HFFc6 (cell line): ENCODE results near the gene SHFL. TPM values are rescaled to one million over a fixed set of nuclear protein-coding genes. Genes with fewer than 3 reads are reported as not detected.

ENCODE experiments used
- DNase-seq: peaks from one replicate; pipeline ENCODE4 v3.0.0-alpha.2; 2018
- H3K27ac Mint-ChIP-seq: 2 replicates; pipeline ENCODE4 v1.8.0; 2020; ENCODE audit warnings: mild to moderate bottlenecking, mixed read lengths
- H3K27me3 Mint-ChIP-seq: 2 replicates; pipeline ENCODE4 v1.8.0; 2021; ENCODE audit warnings: mild to moderate bottlenecking, moderate library complexity, mixed read lengths; ENCODE audit not compliant: insufficient read depth
- H3K36me3 Mint-ChIP-seq: 2 replicates; pipeline ENCODE4 v1.8.0; 2021; ENCODE audit warnings: low read depth, mixed read lengths
- H3K4me1 Mint-ChIP-seq: 2 replicates; pipeline ENCODE4 v1.8.0; 2020; ENCODE audit warnings: low read depth, mixed read lengths
- H3K4me3 Mint-ChIP-seq: 2 replicates; pipeline ENCODE4 v1.8.0; 2020; ENCODE audit warnings: mild to moderate bottlenecking, moderate library complexity, mixed read lengths
- H3K9me3 Mint-ChIP-seq: 2 replicates; pipeline ENCODE4 v1.8.0; 2020; ENCODE audit warnings: mild to moderate bottlenecking, mixed read lengths
- CTCF ChIP-seq: fragments of 200-600 bp; sonication (generic); IDR thresholded peaks from 2 replicates; pipeline ENCODE4 v1.5.0; 2021; ENCODE audit warnings: antibody characterized with exemption, mild to moderate bottlenecking
- long read RNA-seq: library from polyadenylated mRNA; unstranded; transcript quantifications from one replicate; pipeline ENCODE4 v2.0.0, GENCODE V29; 2019
- total RNA-seq, 6 experiments: library from RNA; stranded (reverse); fragmentation: NEBNext Ultra II Directional; extraction: Animal tissue kit (Norgen Biotek cat#: 25700); gene quantifications; 2 replicates in 1 of 6; 3 replicates in 5 of 6; pipeline ENCODE4 v1.2.3, GENCODE V29; 2021

The SHFL gene
- 10 to 100 TPM; 16.9 to 26.2 (median 21.1) TPM for total RNA-seq
- long read RNA-seq, transcript C19orf66-201 (8 exons, 2,117 nt): major isoform, 26 of 33 reads
- long read RNA-seq, partial matches to known transcripts: 1 of 33 reads
- long read RNA-seq, other reads (novel, unspliced or antisense): 0 of 33 reads

GRCh38 chr19:10085641-10086590 is at the start of gene SHFL:
TSS of gene SHFL (plus strand) at chr19:10086317. CDS start at chr19:10086428, 111 bp downstream.
- Mint-ChIP-seq H3K4me1 (no peaks in the 10 kb centered on the region), H3K9me3 (no peaks in the 10 kb centered on the region), H3K27ac (peak within 1 kb of the TSS; percentile 65), H3K4me3 (peak within 1 kb of the TSS; percentile 85), H3K36me3 (peaks cover 5% of the 10 kb centered on the region), H3K27me3 (peaks cover 4% of the 10 kb centered on the region)
- no peak for TF ChIP-seq CTCF
- DNase-seq: peak; percentile 27

- H3K36me3 Mint-ChIP-seq: no peaks in the 10 kb centered on the region
- no peaks in the 10 kb centered on the region for H3K4me1 Mint-ChIP-seq
- no peak overlapping the region for H3K27ac Mint-ChIP-seq
- peaks cover 3% of the 10 kb centered on the region; the same call in 1 of the 2 replicates for H3K9me3 Mint-ChIP-seq
- no peak overlapping the region for H3K4me3 Mint-ChIP-seq
- no peak for TF ChIP-seq CTCF
- peaks cover 45% of the 10 kb centered on the region for H3K27me3 Mint-ChIP-seq
- no peak for DNase-seq
These were observed 49.5 kb upstream of the SHFL start for GRCh38 chr19:10036601-10037071.

GRCh38 chr19:10037367-10037766 is 48.8 kb upstream of the SHFL start:
- no peak overlapping the region for H3K27ac Mint-ChIP-seq
- H3K4me1 Mint-ChIP-seq: no peaks in the 10 kb centered on the region
- peaks cover 9% of the 10 kb centered on the region; the same call in 1 of the 2 replicates for H3K9me3 Mint-ChIP-seq
- no peak for TF ChIP-seq CTCF
- no peaks in the 10 kb centered on the region; the same call in 1 of the 2 replicates for H3K36me3 Mint-ChIP-seq
- H3K27me3 Mint-ChIP-seq: peaks cover 42% of the 10 kb centered on the region
- no peak for DNase-seq
- H3K4me3 Mint-ChIP-seq: no peak overlapping the region

GRCh38 chr19:10037809-10038208 is 48.3 kb upstream of the SHFL start:
- Mint-ChIP-seq H3K4me3 (no peak overlapping the region), H3K27ac (no peak overlapping the region), H3K36me3 (no peaks in the 10 kb centered on the region; the same call in 1 of the 2 replicates), H3K9me3 (peaks cover 14% of the 10 kb centered on the region; the same call in 1 of the 2 replicates), H3K4me1 (no peaks in the 10 kb centered on the region), H3K27me3 (peaks cover 38% of the 10 kb centered on the region)
- no peak for TF ChIP-seq CTCF
- DNase-seq: no peak

- peaks cover 42% of the 10 kb centered on the region; the same call in 1 of the 2 replicates for H3K9me3 Mint-ChIP-seq
- H3K27me3 Mint-ChIP-seq: peaks cover 11% of the 10 kb centered on the region
- no peak overlapping the region for H3K4me3 Mint-ChIP-seq
- peak; percentile 26 for DNase-seq
- TF ChIP-seq CTCF: no peak
- no peaks in the 10 kb centered on the region for H3K4me1 Mint-ChIP-seq
- peaks cover 11% of the 10 kb centered on the region; the same call in 1 of the 2 replicates for H3K36me3 Mint-ChIP-seq
- H3K27ac Mint-ChIP-seq: no peak overlapping the region
These were observed 42.7 kb upstream of the SHFL start for GRCh38 chr19:10043286-10043927.
